Neuron (in vitro differentiated cells): ENCODE results near the gene IVD.
"Not testable (repeated sequence)": the region's sequence is repeated elsewhere in the genome, so short reads cannot be mapped to it uniquely, and the experiment has no call there.

ENCODE experiments used
- H2AFZ ChIP-seq: one replicate; pipeline ENCODE4 v1.6.1; 2013; ENCODE audit warnings: low read depth, mild to moderate bottlenecking, inconsistent platforms, low read length, moderate library complexity
- H3K27me3 ChIP-seq: one replicate; pipeline ENCODE4 v1.6.1; 2013; ENCODE audit warnings: low read length; ENCODE audit not compliant: insufficient read depth
- H3K36me3 ChIP-seq: one replicate; pipeline ENCODE4 v1.6.1; 2013; ENCODE audit warnings: low read length; ENCODE audit not compliant: insufficient read depth
- H3K4me1 ChIP-seq: one replicate; pipeline ENCODE4 v1.6.1; 2013; ENCODE audit warnings: low read length; ENCODE audit not compliant: insufficient read depth
- H3K4me3 ChIP-seq: 2 replicates; pipeline ENCODE4 v1.5.1; 2013; ENCODE audit warnings: mild to moderate bottlenecking, low read length, moderate library complexity
- H3K9me3 ChIP-seq: one replicate; pipeline ENCODE4 v1.6.1; 2013; ENCODE audit warnings: low read length

Gene IVD

GRCh38 chr15:40453941-40454340 lies 48.3 kb downstream of the IVD start:
- H3K27me3 ChIP-seq, H3K4me1 ChIP-seq, H2AFZ ChIP-seq, H3K9me3 ChIP-seq, H3K4me3 ChIP-seq: not testable (repeated sequence)
- peaks cover 10% of the 10 kb centered on the region for H3K36me3 ChIP-seq

- Histone ChIP-seq H3K4me3 (no peak overlapping the region), H3K27me3 (no peaks in the 10 kb centered on the region), H3K9me3 (no peaks in the 10 kb centered on the region), H2AFZ (no peak overlapping the region), H3K36me3 (peaks cover 19% of the 10 kb centered on the region), H3K4me1 (no peaks in the 10 kb centered on the region)
Measured at GRCh38 chr15:40454904-40455391, 49.4 kb downstream of the IVD start.

GRCh38 chr15:40456299-40456712 lies 50.7 kb downstream of the IVD start:
- Histone ChIP-seq H3K9me3 (no peaks in the 10 kb centered on the region), H3K36me3 (peaks cover 29% of the 10 kb centered on the region), H2AFZ (no peak overlapping the region), H3K4me1 (no peaks in the 10 kb centered on the region), H3K4me3 (no peak overlapping the region), H3K27me3 (no peaks in the 10 kb centered on the region)

- peaks cover 33% of the 10 kb centered on the region for H3K36me3 ChIP-seq
Measured at GRCh38 chr15:40456738-40457137, 51.1 kb downstream of the IVD start.

GRCh38 chr15:40458495-40459371 lies 53.1 kb downstream of the IVD start:
- Histone ChIP-seq H3K36me3 (peaks cover 48% of the 10 kb centered on the region), H3K4me3 (no peak overlapping the region), H3K4me1 (no peaks in the 10 kb centered on the region), H3K9me3 (no peaks in the 10 kb centered on the region), H2AFZ (no peak overlapping the region), H3K27me3 (no peaks in the 10 kb centered on the region)

More at GRCh38 chr15:40456738-40457137, 51.1 kb downstream of the IVD start:
- Histone ChIP-seq H3K27me3 (no peaks in the 10 kb centered on the region), H3K4me1 (no peaks in the 10 kb centered on the region), H3K4me3 (no peak overlapping the region), H2AFZ (no peak overlapping the region), H3K9me3 (no peaks in the 10 kb centered on the region)

GRCh38 chr15:40459391-40460015 lies 53.9 kb downstream of the IVD start:
- Histone ChIP-seq H3K4me3 (no peak overlapping the region), H3K36me3 (peaks cover 55% of the 10 kb centered on the region), H3K4me1 (no peaks in the 10 kb centered on the region), H3K27me3 (no peaks in the 10 kb centered on the region), H2AFZ (no peak overlapping the region), H3K9me3 (no peaks in the 10 kb centered on the region)

- peaks cover 64% of the 10 kb centered on the region for H3K36me3 ChIP-seq
Measured at GRCh38 chr15:40460404-40460803, 54.8 kb downstream of the IVD start.

GRCh38 chr15:40461958-40462357 lies 56.4 kb downstream of the IVD start:
- no peaks in the 10 kb centered on the region for H3K9me3 ChIP-seq
- no peaks in the 10 kb centered on the region for H3K4me1 ChIP-seq
- no peak overlapping the region for H2AFZ ChIP-seq
- H3K4me3 ChIP-seq: no peak overlapping the region
- H3K36me3 ChIP-seq: peaks cover 78% of the 10 kb centered on the region
- no peaks in the 10 kb centered on the region for H3K27me3 ChIP-seq

More at GRCh38 chr15:40460404-40460803, 54.8 kb downstream of the IVD start:
- no peaks in the 10 kb centered on the region for H3K9me3 ChIP-seq
- no peaks in the 10 kb centered on the region for H3K27me3 ChIP-seq
- no peak overlapping the region for H2AFZ ChIP-seq
- no peaks in the 10 kb centered on the region for H3K4me1 ChIP-seq
- H3K4me3 ChIP-seq: no peak overlapping the region

- Histone ChIP-seq H3K4me1 (no peaks in the 10 kb centered on the region), H3K27me3 (no peaks in the 10 kb centered on the region), H2AFZ (no peak overlapping the region), H3K9me3 (no peaks in the 10 kb centered on the region), H3K4me3 (no peak overlapping the region), H3K36me3 (peaks cover 82% of the 10 kb centered on the region)
Measured at GRCh38 chr15:40463279-40463678, 57.7 kb downstream of the IVD start.

- Histone ChIP-seq H3K27me3 (no peaks in the 10 kb centered on the region), H2AFZ (no peak overlapping the region), H3K36me3 (peaks cover 81% of the 10 kb centered on the region), H3K4me3 (no peak overlapping the region), H3K4me1 (no peaks in the 10 kb centered on the region), H3K9me3 (no peaks in the 10 kb centered on the region)
Measured at GRCh38 chr15:40463886-40464545, 58.4 kb downstream of the IVD start.

- H3K9me3 ChIP-seq: no peaks in the 10 kb centered on the region
- no peaks in the 10 kb centered on the region for H3K4me1 ChIP-seq
- peaks cover 76% of the 10 kb centered on the region for H3K36me3 ChIP-seq
- H3K4me3 ChIP-seq: no peak overlapping the region
- no peak overlapping the region for H2AFZ ChIP-seq
- H3K27me3 ChIP-seq: no peaks in the 10 kb centered on the region
Measured at GRCh38 chr15:40464595-40465185, 59.1 kb downstream of the IVD start.

- no peaks in the 10 kb centered on the region for H3K4me1 ChIP-seq
- H2AFZ ChIP-seq: no peak overlapping the region
- H3K27me3 ChIP-seq: no peaks in the 10 kb centered on the region
- H3K36me3 ChIP-seq: peaks cover 66% of the 10 kb centered on the region
- no peaks in the 10 kb centered on the region for H3K9me3 ChIP-seq
- H3K4me3 ChIP-seq: no peak overlapping the region
Measured at GRCh38 chr15:40465939-40466338, 60.3 kb downstream of the IVD start.
